Lung (tissue), 12 donors: Measurements from ENCODE around the gene DDAH2. TPM values are rescaled to one million over a fixed set of nuclear protein-coding genes. Genes with fewer than 3 reads are reported as not detected.

Source experiments
- ATAC-seq: fragments of 200-7000 bp; cut with Tn5 transposase; one replicate; pipeline ENCODE4 v1.9.1; 2020; ENCODE audit warnings: moderate number of reproducible peaks; ENCODE audit not compliant: insufficient read depth, low FRiP score
- DNase-seq, 3 donors: peaks; one replicate each; pipeline ENCODE4 v3.0.0-alpha.2; 2013 to 2017
- H3K27ac ChIP-seq, 2 donors: one replicate each; pipeline ENCODE4 v1.5.1; 2013; ENCODE audit warnings: mild to moderate bottlenecking in 2 of 2, moderate library complexity in 2 of 2, control low read depth in 1 of 2, inconsistent platforms in 1 of 2, low read depth in 1 of 2, low read length in 1 of 2
- H3K27me3 ChIP-seq, 3 donors: one replicate each; pipeline ENCODE4 v1.5.1; 2013; ENCODE audit warnings: low read length in 2 of 3; ENCODE audit not compliant: control insufficient read depth in 3 of 3, insufficient read depth in 3 of 3
- H3K36me3 ChIP-seq, 4 donors: one replicate each; pipeline ENCODE4 v1.5.1; 2013; ENCODE audit warnings: low read length in 4 of 4, mild to moderate bottlenecking in 1 of 4, moderate library complexity in 1 of 4; ENCODE audit not compliant: control insufficient read depth in 4 of 4, insufficient read depth in 4 of 4
- H3K4me1 ChIP-seq, 5 donors: one replicate each; pipeline ENCODE4 v1.5.1; 2013; ENCODE audit warnings: low read length in 5 of 5, mild to moderate bottlenecking in 2 of 5, moderate library complexity in 1 of 5; ENCODE audit not compliant: control insufficient read depth in 5 of 5, insufficient read depth in 5 of 5
- H3K4me3 ChIP-seq: one replicate; pipeline ENCODE4 v1.5.1; 2013; ENCODE audit warnings: mild to moderate bottlenecking, control low read depth, moderate library complexity
- H3K9ac ChIP-seq, 2 donors: one replicate each; pipeline ENCODE4 v1.5.1; 2013; ENCODE audit warnings: low read length in 2 of 2, control low read depth in 1 of 2; ENCODE audit not compliant: insufficient read depth in 1 of 2
- H3K9me3 ChIP-seq, 4 donors: one replicate each; pipeline ENCODE4 v1.5.1; 2013; ENCODE audit warnings: low read length in 3 of 4, mild to moderate bottlenecking in 1 of 4, moderate library complexity in 1 of 4; ENCODE audit not compliant: control insufficient read depth in 4 of 4, insufficient read depth in 3 of 4
- CTCF ChIP-seq: IDR thresholded peaks from 2 replicates; pipeline ENCODE4 v1.5.1; 2012; ENCODE audit warnings: mild to moderate bottlenecking; ENCODE audit errors: control extremely low read depth, extremely low read depth
- WGBS, 2 donors: extraction: QIAGEN DNeasy Blood & Tissue Kit; methylation state at CpG; one replicate each; pipeline ENCODE4 v1.1.7; 2013; 5-methylcytosine and 5-hydroxymethylcytosine counted together
- polyA plus RNA-seq, 2 donors: library from polyadenylated mRNA; stranded (reverse); fragments of 200-250 nt; gene quantifications; one replicate each; pipeline ENCODE4 v1.2.1, GENCODE V29; 2013
- total RNA-seq, 2 donors: library from RNA; depleted of rRNA in 1 of 2; stranded (reverse); fragments of >200 nt in 1 of 2; gene quantifications; one replicate each; pipeline ENCODE4 v1.2.1, GENCODE V29; 2014 to 2021
- donor health status: control.
- donor health status: control.
- donor health status: Bipolar disorder and iron deficiency.
- donor health status: healthy.
- donor health status: DM: yes; HTN: yes; CAD: no.

The DDAH2 gene
- total and polyA plus RNA-seq, 4 donors: 60.3 to 130 (median 91.3) TPM

GRCh38 chr6:31690231-31691077 lies 38.6 kb downstream of the DDAH2 start:
- no peak for ATAC-seq
- WGBS, 2 donors: 78 to 87% methylated on average over 10 of the region's 10 CpGs
- H3K4me1 ChIP-seq: no peaks in the 10 kb centered on the region
- no peaks in the 10 kb centered on the region for H3K9me3 ChIP-seq
- no peaks in the 10 kb centered on the region for H3K27me3 ChIP-seq
- H3K36me3 ChIP-seq: peaks cover 23 to 69% (median 33%) of the 10 kb centered on the region in 4 donors
- no peak for DNase-seq
- no peak overlapping the region for H3K4me3 ChIP-seq
- H3K27ac ChIP-seq: no peak overlapping the region
- no peak for TF ChIP-seq CTCF
- no peak overlapping the region for H3K9ac ChIP-seq

GRCh38 chr6:31689249-31690110 lies 39.6 kb downstream of the DDAH2 start:
- Histone ChIP-seq H3K4me1 (no peaks in the 10 kb centered on the region), H3K4me3 (no peak overlapping the region), H3K9me3 (no peaks in the 10 kb centered on the region), H3K9ac (no peak overlapping the region), H3K27ac (no peak overlapping the region), H3K36me3 (peaks cover 22 to 63% (median 30%) of the 10 kb centered on the region in 4 donors), H3K27me3 (no peaks in the 10 kb centered on the region)
- 80 to 81% methylated on average over 11 of the region's 11 CpGs for WGBS, 2 donors
- TF ChIP-seq CTCF: no peak
- ATAC-seq: no peak
- DNase-seq: no peak

GRCh38 chr6:31687860-31688693 lies 41.0 kb downstream of the DDAH2 start:
- no peak overlapping the region for H3K27ac ChIP-seq
- H3K4me1 ChIP-seq: peaks cover 0 to 8% (median 0%) of the 10 kb centered on the region in 5 donors
- H3K27me3 ChIP-seq: no peaks in the 10 kb centered on the region
- no peaks in the 10 kb centered on the region for H3K9me3 ChIP-seq
- H3K9ac ChIP-seq: no peak overlapping the region
- 87 to 89% methylated on average over 14 of the region's 14 CpGs for WGBS, 2 donors
- no peak overlapping the region for H3K4me3 ChIP-seq
- DNase-seq: no peak
- ATAC-seq: no peak
- no peak for TF ChIP-seq CTCF
- peaks cover 17 to 53% (median 26%) of the 10 kb centered on the region in 4 donors for H3K36me3 ChIP-seq
